Measurements from ENCODE around the gene INS.

Gene INS

DNA sequence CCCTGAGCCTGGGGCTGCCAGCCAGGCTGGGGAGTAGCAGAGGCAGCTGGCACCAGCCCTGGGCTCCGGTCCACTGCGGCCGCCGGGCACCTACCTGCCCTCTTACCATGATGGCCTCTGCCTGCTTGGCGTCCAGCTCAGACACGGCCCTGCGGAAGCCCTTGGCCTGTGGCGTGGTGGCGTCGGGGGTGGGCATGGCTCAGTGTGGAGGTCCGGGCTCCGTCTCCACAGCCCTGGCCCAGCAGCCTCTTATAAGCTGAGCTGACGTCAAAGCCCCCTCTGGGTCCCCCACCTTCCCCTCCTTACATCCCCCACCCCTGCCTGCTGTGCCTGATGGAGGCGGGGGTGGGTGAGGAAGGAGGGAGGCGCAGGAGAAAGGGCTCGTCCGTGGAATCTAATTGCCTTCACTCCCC, 10.6 kb upstream of the INS start, which contains the start of gene TH:
TH (minus strand) TSS at position 225 of the 413 bp plus-strand sequence; CDS start at position 196, 29 bp downstream.
- Histone ChIP-seq H3K4me2 (ENCODE audit: low read length) (no peak within 1 kb of the TSS), H3K4me3 (ENCODE audit: low read length) (no peak within 1 kb of the TSS), H3K27me3 (ENCODE audit: insufficient read depth, low read length, poor library complexity) (no peaks in the 10 kb centered on the region), H3K9ac (ENCODE audit: low read length) (no peak within 1 kb of the TSS), H3K23ac (ENCODE audit: low read length) (no peak within 1 kb of the TSS), H4K5ac (ENCODE audit: low read length) (no peak within 1 kb of the TSS), H2BK120ac (ENCODE audit: low read depth, low read length) (no peak within 1 kb of the TSS), H3K4ac (ENCODE audit: low read depth, low read length) (no peak within 1 kb of the TSS), H3K18ac (ENCODE audit: low read length) (no peak within 1 kb of the TSS), H4K8ac (ENCODE audit: low read depth, low read length) (no peak within 1 kb of the TSS), H3K36me3 (ENCODE audit: control insufficient read depth, insufficient read depth, low read length) (no peaks in the 10 kb centered on the region), H2AK5ac (ENCODE audit: low read length) (no peak within 1 kb of the TSS), H2BK5ac (ENCODE audit: low read length) (no peak within 1 kb of the TSS), H3K79me1 (ENCODE audit: low read length) (no peaks in the 10 kb centered on the region), H3K4me1 (ENCODE audit: control insufficient read depth, low read depth, low read length) (no peaks in the 10 kb centered on the region), H2BK15ac (replicated peaks; ENCODE audit: low read depth) (no peak within 1 kb of the TSS), H3K27ac (ENCODE audit: low read depth, low read length) (no peak within 1 kb of the TSS), H3K79me2 (ENCODE audit: control insufficient read depth, insufficient read depth, low read length) (no peaks in the 10 kb centered on the region), H3K56ac (ENCODE audit: low read length) (no peak within 1 kb of the TSS)
- DNase-seq, result no peak
- WGBS (ENCODE audit: extremely low coverage, insufficient coverage, low lambda C conversion rate), result no CpG with 5 or more reads among the region's 17 CpGs

DNA sequence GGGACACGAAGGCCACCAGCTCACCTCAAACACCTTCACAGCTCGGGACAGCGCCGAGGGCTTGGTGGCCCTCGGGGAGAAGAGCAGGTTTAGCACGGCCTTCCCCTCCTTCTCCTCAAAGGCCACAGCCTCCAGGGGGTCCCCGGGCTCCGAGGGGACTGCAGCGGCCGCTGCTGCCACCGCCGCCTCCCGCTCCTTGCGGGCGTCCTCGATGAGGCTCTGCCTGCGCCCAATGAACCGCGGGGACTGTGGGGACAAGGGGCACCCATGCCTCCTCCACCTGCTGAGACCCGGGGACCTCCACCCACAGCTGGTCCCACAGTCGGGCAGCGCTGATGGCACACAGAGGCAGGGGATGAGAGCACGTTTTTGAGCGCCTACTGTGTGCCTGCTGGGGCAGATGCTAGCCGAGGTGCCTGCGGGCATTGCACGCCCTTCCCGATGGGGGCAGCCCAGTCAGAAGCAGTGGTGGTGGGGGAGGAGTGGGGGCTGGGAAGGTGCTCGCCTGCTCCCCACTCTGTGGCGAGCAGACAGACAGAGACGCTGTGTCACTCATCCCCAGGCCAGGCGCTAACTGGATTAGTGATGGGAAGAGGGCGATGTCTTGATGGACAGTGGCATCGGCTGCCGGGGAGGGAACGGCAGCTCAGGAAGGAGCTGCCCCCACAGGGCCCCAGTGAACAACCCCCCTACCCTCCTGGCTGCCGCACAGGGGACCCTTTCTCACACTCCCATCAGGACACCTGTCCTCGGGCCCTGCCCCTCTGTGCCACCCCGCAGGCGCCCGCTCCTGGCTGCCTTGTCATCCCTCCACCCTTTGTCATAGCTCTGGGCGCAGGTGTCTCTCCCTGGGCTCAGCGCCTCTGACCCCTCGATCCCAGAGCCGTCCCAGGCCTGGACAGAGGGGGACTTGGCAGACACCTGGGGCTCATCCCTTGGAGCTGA, 8.9 kb upstream of the INS start:
- Histone ChIP-seq H3K27ac (ENCODE audit: low read depth, low read length) (no peak overlapping the region), H3K27me3 (ENCODE audit: insufficient read depth, low read length, poor library complexity) (no peaks in the 10 kb centered on the region), H2AK5ac (ENCODE audit: low read length) (no peak overlapping the region), H3K79me1 (ENCODE audit: low read length) (no peaks in the 10 kb centered on the region), H3K4me3 (ENCODE audit: low read length) (no peak overlapping the region), H3K4me2 (ENCODE audit: low read length) (no peak overlapping the region), H3K79me2 (ENCODE audit: control insufficient read depth, insufficient read depth, low read length) (no peaks in the 10 kb centered on the region), H3K4me1 (ENCODE audit: control insufficient read depth, low read depth, low read length) (no peaks in the 10 kb centered on the region), H2BK15ac (replicated peaks; ENCODE audit: low read depth) (no peak overlapping the region), H3K4ac (ENCODE audit: low read depth, low read length) (no peak overlapping the region), H3K18ac (ENCODE audit: low read length) (no peak overlapping the region), H2BK5ac (ENCODE audit: low read length) (no peak overlapping the region), H3K9ac (ENCODE audit: low read length) (no peak overlapping the region), H2BK120ac (ENCODE audit: low read depth, low read length) (no peak overlapping the region), H4K8ac (ENCODE audit: low read depth, low read length) (no peak overlapping the region), H3K23ac (ENCODE audit: low read length) (no peak overlapping the region), H3K36me3 (ENCODE audit: control insufficient read depth, insufficient read depth, low read length) (no peaks in the 10 kb centered on the region), H4K5ac (ENCODE audit: low read length) (no peak overlapping the region), H3K56ac (ENCODE audit: low read length) (no peak overlapping the region)
- no CpG with 5 or more reads among the region's 45 CpGs for WGBS (ENCODE audit: extremely low coverage, insufficient coverage, low lambda C conversion rate)
- no peak for DNase-seq

DNA sequence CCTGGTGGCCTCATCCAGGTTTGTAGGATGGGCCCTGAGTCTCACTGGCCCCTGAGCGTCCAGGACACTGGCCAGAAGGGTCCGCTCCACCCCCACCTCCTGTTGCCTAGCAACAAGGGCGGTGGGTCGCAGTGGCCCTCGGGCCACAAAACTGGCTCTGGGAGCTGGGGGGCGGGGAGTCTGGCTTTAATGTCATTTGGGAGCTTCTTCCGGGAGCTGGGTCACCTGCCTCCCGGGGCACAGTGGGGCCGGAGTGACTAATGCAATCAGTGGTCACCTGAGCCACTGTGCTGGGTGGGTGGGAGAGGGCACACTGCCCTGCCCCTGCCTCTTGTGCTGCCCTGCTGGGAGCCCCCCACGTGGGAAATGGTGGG, 8.0 kb upstream of the INS start:
- H3K4ac ChIP-seq (ENCODE audit: low read depth, low read length), result no peak overlapping the region
- H3K9ac ChIP-seq (ENCODE audit: low read length), result no peak overlapping the region
- H3K23ac ChIP-seq (ENCODE audit: low read length), result no peak overlapping the region
- DNase-seq, result no peak
- no CpG with 5 or more reads among the region's 10 CpGs for WGBS (ENCODE audit: extremely low coverage, insufficient coverage, low lambda C conversion rate)
- no peaks in the 10 kb centered on the region for H3K4me1 ChIP-seq (ENCODE audit: control insufficient read depth, low read depth, low read length)
- H2AK5ac ChIP-seq (ENCODE audit: low read length), result no peak overlapping the region
- no peak overlapping the region for H3K4me2 ChIP-seq (ENCODE audit: low read length)
- no peaks in the 10 kb centered on the region for H3K27me3 ChIP-seq (ENCODE audit: insufficient read depth, low read length, poor library complexity)
- H3K36me3 ChIP-seq (ENCODE audit: control insufficient read depth, insufficient read depth, low read length), result no peaks in the 10 kb centered on the region
- no peak overlapping the region for H4K5ac ChIP-seq (ENCODE audit: low read length)
- H3K27ac ChIP-seq (ENCODE audit: low read depth, low read length), result no peak overlapping the region
- H2BK15ac ChIP-seq (replicated peaks; ENCODE audit: low read depth), result no peak overlapping the region
- no peak overlapping the region for H4K8ac ChIP-seq (ENCODE audit: low read depth, low read length)
- H3K56ac ChIP-seq (ENCODE audit: low read length), result no peak overlapping the region
- no peaks in the 10 kb centered on the region for H3K79me2 ChIP-seq (ENCODE audit: control insufficient read depth, insufficient read depth, low read length)
- H2BK5ac ChIP-seq (ENCODE audit: low read length), result no peak overlapping the region
- H2BK120ac ChIP-seq (ENCODE audit: low read depth, low read length), result no peak overlapping the region
- H3K4me3 ChIP-seq (ENCODE audit: low read length), result no peak overlapping the region
- no peaks in the 10 kb centered on the region for H3K79me1 ChIP-seq (ENCODE audit: low read length)
- no peak overlapping the region for H3K18ac ChIP-seq (ENCODE audit: low read length)

DNA sequence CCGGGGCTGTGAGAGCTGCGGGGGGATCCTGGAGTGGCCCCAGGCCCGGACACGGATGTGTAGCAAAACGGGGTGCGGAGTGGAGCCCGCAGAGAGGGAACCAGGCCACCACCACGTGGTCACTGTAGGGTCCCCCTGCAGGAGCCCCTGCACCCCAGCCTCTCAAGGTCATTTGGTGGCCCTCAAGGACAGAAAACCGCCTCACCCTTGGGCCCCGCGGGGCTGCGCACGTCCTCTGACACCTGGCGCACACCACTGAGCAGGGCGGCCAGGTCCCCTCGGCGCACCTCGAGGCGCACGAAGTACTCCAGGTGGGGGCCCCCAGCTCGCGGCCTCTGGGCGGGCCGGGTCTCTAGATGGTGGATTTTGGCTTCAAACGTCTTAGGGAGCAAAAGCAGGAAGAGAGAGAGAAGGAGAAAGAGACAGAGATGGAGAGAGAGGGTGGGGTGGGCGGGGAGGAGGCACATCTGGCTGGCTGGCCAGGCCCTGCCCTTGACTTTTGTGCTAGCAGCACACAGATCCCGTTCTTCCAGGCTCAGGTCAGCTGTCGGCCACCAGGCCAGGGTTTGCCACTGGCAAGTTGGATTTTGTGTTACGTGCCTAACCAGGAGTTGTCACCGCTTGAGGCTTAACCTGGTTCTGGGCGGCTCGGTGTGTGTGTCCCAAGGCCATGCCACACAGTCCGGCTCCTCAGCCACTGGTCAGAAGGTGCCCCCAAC, 7.4 kb upstream of the INS start:
- H2BK5ac ChIP-seq (ENCODE audit: low read length), result no peak overlapping the region
- H3K27ac ChIP-seq (ENCODE audit: low read depth, low read length), result no peak overlapping the region
- no peaks in the 10 kb centered on the region for H3K36me3 ChIP-seq (ENCODE audit: control insufficient read depth, insufficient read depth, low read length)
- no peak overlapping the region for H3K18ac ChIP-seq (ENCODE audit: low read length)
- H3K27me3 ChIP-seq (ENCODE audit: insufficient read depth, low read length, poor library complexity), result no peaks in the 10 kb centered on the region
- no peak overlapping the region for H2BK120ac ChIP-seq (ENCODE audit: low read depth, low read length)
- no peak overlapping the region for H2AK5ac ChIP-seq (ENCODE audit: low read length)
- no peak overlapping the region for H4K8ac ChIP-seq (ENCODE audit: low read depth, low read length)
- no CpG with 5 or more reads among the region's 33 CpGs for WGBS (ENCODE audit: extremely low coverage, insufficient coverage, low lambda C conversion rate)
- no peak overlapping the region for H4K5ac ChIP-seq (ENCODE audit: low read length)
- no peaks in the 10 kb centered on the region for H3K4me1 ChIP-seq (ENCODE audit: control insufficient read depth, low read depth, low read length)
- H3K4me3 ChIP-seq (ENCODE audit: low read length), result no peak overlapping the region
- no peak overlapping the region for H3K9ac ChIP-seq (ENCODE audit: low read length)
- no peak overlapping the region for H3K4me2 ChIP-seq (ENCODE audit: low read length)
- H3K79me1 ChIP-seq (ENCODE audit: low read length), result no peaks in the 10 kb centered on the region
- no peak overlapping the region for H2BK15ac ChIP-seq (replicated peaks; ENCODE audit: low read depth)
- DNase-seq, result no peak
- no peaks in the 10 kb centered on the region for H3K79me2 ChIP-seq (ENCODE audit: control insufficient read depth, insufficient read depth, low read length)
- no peak overlapping the region for H3K56ac ChIP-seq (ENCODE audit: low read length)
- H3K4ac ChIP-seq (ENCODE audit: low read depth, low read length), result no peak overlapping the region
- H3K23ac ChIP-seq (ENCODE audit: low read length), result no peak overlapping the region

DNA sequence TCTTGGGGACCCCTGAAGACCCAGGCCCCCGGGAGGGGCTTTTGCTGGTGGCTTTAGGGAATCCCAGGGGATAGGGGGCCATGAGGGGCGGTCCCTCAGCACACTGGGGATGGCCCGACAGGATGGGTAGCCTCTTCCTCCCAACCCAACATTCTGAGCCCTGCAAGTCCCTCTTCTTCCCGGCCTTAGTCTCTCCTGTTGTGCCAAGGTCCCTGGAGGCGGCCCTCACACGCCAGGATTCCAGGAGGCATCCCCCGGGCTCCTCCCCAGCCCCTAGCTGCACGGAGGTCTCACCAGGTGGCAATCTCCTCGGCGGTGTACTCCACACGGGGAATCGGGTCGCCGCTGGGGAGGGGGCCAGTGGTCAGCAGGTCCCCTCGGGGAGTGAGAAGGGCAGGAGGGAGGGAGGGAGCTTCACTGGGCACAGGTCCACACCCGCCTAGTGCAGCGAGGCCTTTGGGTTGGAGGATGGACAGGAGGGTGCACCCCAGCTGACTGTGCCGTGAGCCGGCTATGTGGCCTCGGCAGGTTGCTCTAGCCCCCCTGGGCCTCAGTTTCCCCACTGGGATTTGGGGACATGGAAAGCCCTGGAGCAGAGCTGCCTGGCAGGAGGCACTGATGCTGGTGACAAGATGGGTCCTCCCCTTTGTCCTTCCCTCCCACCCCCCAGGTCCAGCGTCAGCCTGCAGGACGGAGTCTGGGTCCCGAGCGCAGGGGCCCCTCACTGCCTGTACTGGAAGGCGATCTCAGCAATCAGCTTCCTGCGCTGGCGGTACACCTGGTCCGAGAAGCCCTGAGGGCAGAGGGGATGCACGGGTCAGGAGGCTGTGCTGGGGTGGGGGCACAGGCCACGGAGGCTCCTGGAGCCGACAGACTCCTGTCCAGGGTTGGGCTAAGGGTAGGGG, 6.4 kb upstream of the INS start:
- Histone ChIP-seq H3K27me3 (ENCODE audit: insufficient read depth, low read length, poor library complexity) (no peaks in the 10 kb centered on the region), H3K56ac (ENCODE audit: low read length) (no peak overlapping the region), H3K18ac (ENCODE audit: low read length) (no peak overlapping the region), H2BK5ac (ENCODE audit: low read length) (no peak overlapping the region), H3K27ac (ENCODE audit: low read depth, low read length) (no peak overlapping the region), H3K4ac (ENCODE audit: low read depth, low read length) (no peak overlapping the region), H3K4me2 (ENCODE audit: low read length) (no peak overlapping the region), H3K9ac (ENCODE audit: low read length) (no peak overlapping the region), H2BK120ac (ENCODE audit: low read depth, low read length) (no peak overlapping the region), H3K4me3 (ENCODE audit: low read length) (no peak overlapping the region), H4K5ac (ENCODE audit: low read length) (no peak overlapping the region), H4K8ac (ENCODE audit: low read depth, low read length) (no peak overlapping the region), H3K4me1 (ENCODE audit: control insufficient read depth, low read depth, low read length) (no peaks in the 10 kb centered on the region), H3K23ac (ENCODE audit: low read length) (no peak overlapping the region), H3K79me2 (ENCODE audit: control insufficient read depth, insufficient read depth, low read length) (no peaks in the 10 kb centered on the region), H2AK5ac (ENCODE audit: low read length) (no peak overlapping the region), H3K79me1 (ENCODE audit: low read length) (no peaks in the 10 kb centered on the region), H3K36me3 (ENCODE audit: control insufficient read depth, insufficient read depth, low read length) (no peaks in the 10 kb centered on the region), H2BK15ac (replicated peaks; ENCODE audit: low read depth) (no peak overlapping the region)
- no CpG with 5 or more reads among the region's 31 CpGs for WGBS (ENCODE audit: extremely low coverage, insufficient coverage, low lambda C conversion rate)
- no peak for DNase-seq
